Peyer's patch (tissue), 4 donors: ENCODE data around the gene C8B. TPM values are rescaled to one million over a fixed set of nuclear protein-coding genes. Genes with fewer than 3 reads are reported as not detected.

Experiments used
- DNase-seq, 3 donors: peaks; one replicate each; pipeline ENCODE4 v3.0.0-alpha.2; 2017 to 2019
- H3K27ac ChIP-seq, 4 donors: fragments of 200-600 bp; sonication (generic); one replicate each; pipeline ENCODE4 v1.5.1; 2016 to 2019
- H3K27me3 ChIP-seq, 2 donors: fragments of 200-600 bp; sonication (generic); one replicate each; pipeline ENCODE4 v1.5.1; 2019
- H3K36me3 ChIP-seq, 3 donors: fragments of 200-600 bp; sonication (generic); one replicate each; pipeline ENCODE4 v1.5.1; 2016 to 2019
- H3K4me1 ChIP-seq, 4 donors: fragments of 200-600 bp; sonication (generic); one replicate each; pipeline ENCODE4 v1.5.1; 2016 to 2019
- H3K4me3 ChIP-seq, 4 donors: fragments of 200-600 bp; sonication (generic); 1 replicate in 3 of 4; 2 replicates in 1 of 4; pipeline ENCODE4 v1.5.1; 2016 to 2019; ENCODE audit warnings: mild to moderate bottlenecking in 1 of 4
- H3K9me3 ChIP-seq, 4 donors: fragments of 200-600 bp; sonication (generic); one replicate each; pipeline ENCODE4 v1.5.1; 2016 to 2019; ENCODE audit warnings: mild to moderate bottlenecking in 1 of 4
- CTCF ChIP-seq, 6 experiments: fragments of 450-650 bp in 4 of 6; fragments of 200-600 bp in 2 of 6; sonication (generic) in 1 of 6; IDR thresholded peaks; one replicate each; pipeline ENCODE4 v1.5.1; 2017 to 2019; ENCODE audit warnings: antibody characterized with exemption in 6 of 6, mild to moderate bottlenecking in 3 of 6, moderate library complexity in 1 of 6
- POLR2A ChIP-seq, 2 donors: fragments of 450-650 bp; IDR thresholded peaks; one replicate each; pipeline ENCODE4 v1.5.1; 2017; ENCODE audit warnings: antibody characterized with exemption in 2 of 2, mild to moderate bottlenecking in 2 of 2, moderate library complexity in 2 of 2
- total RNA-seq, 4 donors: library from RNA; depleted of rRNA; stranded (reverse); fragments of >200 nt; gene quantifications; one replicate each; pipeline ENCODE4 v1.1.0, GENCODE V29; 2016

C8B gene
- total RNA-seq, 4 donors from 2014 or later, result not detected

- no peak overlapping the region for H3K4me3 ChIP-seq
- no peak for TF ChIP-seq CTCF (IDR thresholded peaks at IDR 0.05)
- no peak for TF ChIP-seq POLR2A (IDR thresholded peaks at IDR 0.05)
- DNase-seq, result no peak
- H3K36me3 ChIP-seq, result no peaks in the 10 kb centered on the region
- H3K27me3 ChIP-seq, result no peaks in the 10 kb centered on the region
- no peak overlapping the region for H3K27ac ChIP-seq
- H3K9me3 ChIP-seq, result no peaks in the 10 kb centered on the region
- H3K4me1 ChIP-seq, result no peaks in the 10 kb centered on the region
These were observed 42.1 kb upstream of the C8B start for GRCh38 chr1:57007948-57008347.

- no peak overlapping the region for H3K27ac ChIP-seq
- H3K9me3 ChIP-seq, result no peaks in the 10 kb centered on the region
- no peaks in the 10 kb centered on the region for H3K27me3 ChIP-seq
- TF ChIP-seq CTCF (IDR thresholded peaks at IDR 0.05) (no peak), POLR2A (IDR thresholded peaks at IDR 0.05) (no peak)
- H3K4me1 ChIP-seq, result no peaks in the 10 kb centered on the region
- no peak for DNase-seq
- no peak overlapping the region for H3K4me3 ChIP-seq
- no peaks in the 10 kb centered on the region for H3K36me3 ChIP-seq
These were observed 41.7 kb upstream of the C8B start for GRCh38 chr1:57007472-57007871.

- Histone ChIP-seq H3K4me1 (no peaks in the 10 kb centered on the region), H3K27me3 (no peaks in the 10 kb centered on the region), H3K27ac (no peak overlapping the region), H3K36me3 (no peaks in the 10 kb centered on the region), H3K4me3 (no peak overlapping the region), H3K9me3 (no peaks in the 10 kb centered on the region)
- no peak for DNase-seq
- TF ChIP-seq CTCF (IDR thresholded peaks at IDR 0.05) (no peak), POLR2A (IDR thresholded peaks at IDR 0.05) (no peak)
These were observed 37.8 kb upstream of the C8B start for GRCh38 chr1:57003398-57004139.

GRCh38 chr1:56995414-56996100 lies 29.7 kb upstream of the C8B start:
- Histone ChIP-seq H3K27me3 (no peaks in the 10 kb centered on the region), H3K4me3 (no peak overlapping the region), H3K36me3 (no peaks in the 10 kb centered on the region), H3K27ac (no peak overlapping the region), H3K4me1 (no peaks in the 10 kb centered on the region), H3K9me3 (no peaks in the 10 kb centered on the region)
- no peak for DNase-seq
- TF ChIP-seq POLR2A (IDR thresholded peaks at IDR 0.05) (no peak), CTCF (IDR thresholded peaks at IDR 0.05) (no peak)

GRCh38 chr1:56993475-56993874 lies 27.7 kb upstream of the C8B start:
- Histone ChIP-seq H3K4me3 (no peak overlapping the region), H3K36me3 (no peaks in the 10 kb centered on the region), H3K4me1 (no peaks in the 10 kb centered on the region), H3K27ac (no peak overlapping the region), H3K27me3 (no peaks in the 10 kb centered on the region), H3K9me3 (no peaks in the 10 kb centered on the region)
- DNase-seq, result no peak
- TF ChIP-seq CTCF (IDR thresholded peaks at IDR 0.05), result no peak
- no peak for TF ChIP-seq POLR2A (IDR thresholded peaks at IDR 0.05)
